A549 treated with GW870086 at 1 μM for 4 hours (cell line): ENCODE results near the gene SLC47A1. TPM values are rescaled to one million over a fixed set of nuclear protein-coding genes. Genes with fewer than 3 reads are reported as not detected.

Experiments used
- total RNA-seq: library from RNA; stranded (reverse); fragments of 200-300 nt; extraction: Qiagen RNA extraction; gene quantifications from 5 replicates; pipeline ENCODE4 v1.2.3, GENCODE V29; 2022; ENCODE audit warnings: low read depth

SLC47A1 gene
- 22.1 to 24.9 TPM (median 23.5 TPM) in 5 replicates for total RNA-seq

DNA sequence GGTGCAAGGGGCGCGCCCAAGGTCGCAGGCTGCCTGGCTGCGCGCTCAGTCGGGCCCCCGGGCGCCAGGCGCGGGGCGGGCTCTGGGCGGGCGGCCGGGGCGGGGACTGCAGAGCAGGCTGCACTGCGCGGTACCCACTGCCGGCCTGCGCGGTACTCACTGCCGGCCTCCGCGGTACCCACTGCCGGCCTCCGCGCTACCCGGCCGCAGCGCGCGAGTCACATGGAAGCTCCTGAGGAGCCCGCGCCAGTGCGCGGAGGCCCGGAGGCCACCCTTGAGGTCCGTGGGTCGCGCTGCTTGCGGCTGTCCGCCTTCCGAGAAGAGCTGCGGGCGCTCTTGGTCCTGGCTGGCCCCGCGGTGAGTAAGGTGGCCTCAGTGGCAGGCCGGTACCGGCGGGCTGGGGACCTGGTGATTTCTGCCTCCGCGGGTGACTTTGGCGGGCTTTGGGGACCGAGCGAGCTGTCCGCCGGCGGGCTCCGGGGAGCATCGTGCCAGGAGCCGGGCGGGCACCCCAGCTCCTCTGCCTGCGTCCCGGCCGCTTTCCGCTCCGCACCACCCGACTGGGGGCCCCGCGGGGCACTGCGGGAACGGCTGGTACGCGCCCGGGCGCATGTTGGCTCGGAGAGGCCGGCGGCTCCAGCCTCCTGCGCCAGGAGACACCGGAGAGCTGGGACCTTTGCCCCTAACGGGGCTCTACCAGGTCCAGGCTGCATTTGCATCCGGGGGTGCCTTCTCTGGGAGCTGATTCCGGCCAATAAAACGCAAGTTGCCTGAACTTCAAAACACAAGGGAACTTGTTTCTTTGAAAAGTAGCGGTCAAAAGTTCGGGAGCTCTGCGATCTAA is at the start of gene SLC47A1:
Gene SLC47A1 (plus strand): TSS at position 137 of the 844 bp plus-strand sequence. CDS start 86 bp downstream, at position 223.

Other genes starting within 250 kb of the SLC47A1 start
- gene B9D1, start 171.1 kb upstream of the SLC47A1 start, total RNA-seq, result 45.2 to 52.2 TPM (median 49.0 TPM) in 5 replicates
- 20.6 to 27.1 TPM (median 26.1 TPM) in 5 replicates for gene MAPK7, start 155.4 kb upstream of the SLC47A1 start, total RNA-seq
- 0.09 TPM in 1 of 5 replicates, not detected in the others for gene MFAP4, start 146.7 kb upstream of the SLC47A1 start, total RNA-seq
- gene RNF112, start 122.6 kb upstream of the SLC47A1 start, total RNA-seq, result 0.26 to 0.71 TPM (median 0.42 TPM) in 5 replicates
- 167 to 211 TPM (median 192 TPM) in 5 replicates for gene ALDH3A2, start 114.9 kb downstream of the SLC47A1 start, total RNA-seq
- gene SLC47A2, start 182.7 kb downstream of the SLC47A1 start, total RNA-seq, result 0.03 to 0.10 TPM (median 0.08 TPM) in 4 of 5 replicates, not detected in the other
- 819 to 1,197 TPM (median 850 TPM) in 5 replicates for gene ALDH3A1, start 214.4 kb downstream of the SLC47A1 start, total RNA-seq